ENCODE measurements around the gene UBAP2L. TPM values are rescaled to one million over a fixed set of nuclear protein-coding genes. Genes with fewer than 3 reads are reported as not detected.

The UBAP2L gene
- total RNA-seq, 1 experiment from 2014 or later = 198 TPM

GRCh38 chr1:154240294-154240833, 19.6 kb downstream of the UBAP2L start:
- Histone ChIP-seq H3K4me3 (ENCODE audit: low read depth, low read length) (no peak overlapping the region), H3K4me1 (peaks cover 27% of the 10 kb centered on the region), H3K9me3 (no peaks in the 10 kb centered on the region), H3K27me3 (replicated peaks; ENCODE audit: control insufficient read depth, insufficient read depth, low read length) (no peaks in the 10 kb centered on the region), H3K36me3 (ENCODE audit: control insufficient read depth, insufficient read depth, low read length) (peaks cover 6% of the 10 kb centered on the region)
- H3K36me3 Mint-ChIP-seq (ENCODE audit: insufficient read depth, unreplicated experiment) = peaks cover 100% of the 10 kb centered on the region
- intact Hi-C loops (cut with micrococcal nuclease; ENCODE audit: unreplicated experiment) = no loop called here
- TF ChIP-seq CTCF (IDR thresholded peaks at IDR 0.05; ENCODE audit: insufficient read depth in 1 of 2, low read depth in 1 of 2, low read length in 1 of 2, severe bottlenecking in 1 of 2, unreplicated experiment in 1 of 2) = no peak
- H3K27ac Mint-ChIP-seq (ENCODE audit: unreplicated experiment) = no peak overlapping the region
- BruUV-seq (replicated peaks) = no TSS peak
- POLR2A ChIA-PET = no interaction called here
- CTCF ChIA-PET = no interaction called here
- no peak for DNase-seq
- no peak overlapping the region for H3K4me3 Mint-ChIP-seq (ENCODE audit: unreplicated experiment)
- no peaks in the 10 kb centered on the region for H3K27me3 Mint-ChIP-seq (ENCODE audit: insufficient read depth, unreplicated experiment)
- H3K9me3 Mint-ChIP-seq (ENCODE audit: unreplicated experiment) = no peaks in the 10 kb centered on the region
- peaks cover 27% of the 10 kb centered on the region for H3K4me1 Mint-ChIP-seq (ENCODE audit: low read depth, unreplicated experiment)

- H3K4me1 Mint-ChIP-seq (ENCODE audit: low read depth, unreplicated experiment) = peaks cover 19% of the 10 kb centered on the region
- no TSS peak for BruUV-seq (replicated peaks)
- no peaks in the 10 kb centered on the region for H3K9me3 Mint-ChIP-seq (ENCODE audit: unreplicated experiment)
- ChIA-PET CTCF (no interaction called here), POLR2A (no interaction called here)
- no peak for DNase-seq
- H3K4me3 Mint-ChIP-seq (ENCODE audit: unreplicated experiment) = no peak overlapping the region
- no peaks in the 10 kb centered on the region for H3K9me3 ChIP-seq
- no peaks in the 10 kb centered on the region for H3K27me3 Mint-ChIP-seq (ENCODE audit: insufficient read depth, unreplicated experiment)
- TF ChIP-seq CTCF (IDR thresholded peaks at IDR 0.05; ENCODE audit: insufficient read depth in 1 of 2, low read depth in 1 of 2, low read length in 1 of 2, severe bottlenecking in 1 of 2, unreplicated experiment in 1 of 2) = no peak
- H3K4me1 ChIP-seq = peaks cover 20% of the 10 kb centered on the region
- H3K27me3 ChIP-seq (replicated peaks; ENCODE audit: control insufficient read depth, insufficient read depth, low read length) = no peaks in the 10 kb centered on the region
- H3K36me3 ChIP-seq (ENCODE audit: control insufficient read depth, insufficient read depth, low read length) = peaks cover 5% of the 10 kb centered on the region
- peaks cover 97% of the 10 kb centered on the region for H3K36me3 Mint-ChIP-seq (ENCODE audit: insufficient read depth, unreplicated experiment)
- intact Hi-C loops (cut with micrococcal nuclease; ENCODE audit: unreplicated experiment) = no loop called here
- H3K4me3 ChIP-seq (ENCODE audit: low read depth, low read length) = no peak overlapping the region
- no peak overlapping the region for H3K27ac Mint-ChIP-seq (ENCODE audit: unreplicated experiment)
Observed at GRCh38 chr1:154241703-154242351, 21.1 kb downstream of the UBAP2L start.

- H3K4me3 Mint-ChIP-seq (ENCODE audit: unreplicated experiment) = no peak overlapping the region
- peaks cover 88% of the 10 kb centered on the region for H3K36me3 Mint-ChIP-seq (ENCODE audit: insufficient read depth, unreplicated experiment)
- H3K9me3 Mint-ChIP-seq (ENCODE audit: unreplicated experiment) = no peaks in the 10 kb centered on the region
- H3K27ac Mint-ChIP-seq (ENCODE audit: unreplicated experiment) = no peak overlapping the region
- intact Hi-C loops (cut with micrococcal nuclease; ENCODE audit: unreplicated experiment) = no loop called here
- no peaks in the 10 kb centered on the region for H3K4me1 Mint-ChIP-seq (ENCODE audit: low read depth, unreplicated experiment)
- BruUV-seq (replicated peaks) = no TSS peak
- no peaks in the 10 kb centered on the region for H3K4me1 ChIP-seq
- H3K27me3 Mint-ChIP-seq (ENCODE audit: insufficient read depth, unreplicated experiment) = no peaks in the 10 kb centered on the region
- H3K9me3 ChIP-seq = no peaks in the 10 kb centered on the region
- CTCF ChIA-PET = no interaction called here
- DNase-seq = no peak
- POLR2A ChIA-PET = interaction anchor here (0.7 kb wide), 1 partner anchor 81 kb away, joined by 4 read pairs; no protein-coding TSS in a partner anchor
- H3K27me3 ChIP-seq (replicated peaks; ENCODE audit: control insufficient read depth, insufficient read depth, low read length) = no peaks in the 10 kb centered on the region
- TF ChIP-seq CTCF (IDR thresholded peaks at IDR 0.05; ENCODE audit: insufficient read depth in 1 of 2, low read depth in 1 of 2, low read length in 1 of 2, severe bottlenecking in 1 of 2, unreplicated experiment in 1 of 2) = no peak
- H3K36me3 ChIP-seq (ENCODE audit: control insufficient read depth, insufficient read depth, low read length) = peaks cover 7% of the 10 kb centered on the region
- no peak overlapping the region for H3K4me3 ChIP-seq (ENCODE audit: low read depth, low read length)
Observed at GRCh38 chr1:154253671-154254070, 32.9 kb downstream of the UBAP2L start.
